ENCODE measurements around the gene PHLDA1.

DNA sequence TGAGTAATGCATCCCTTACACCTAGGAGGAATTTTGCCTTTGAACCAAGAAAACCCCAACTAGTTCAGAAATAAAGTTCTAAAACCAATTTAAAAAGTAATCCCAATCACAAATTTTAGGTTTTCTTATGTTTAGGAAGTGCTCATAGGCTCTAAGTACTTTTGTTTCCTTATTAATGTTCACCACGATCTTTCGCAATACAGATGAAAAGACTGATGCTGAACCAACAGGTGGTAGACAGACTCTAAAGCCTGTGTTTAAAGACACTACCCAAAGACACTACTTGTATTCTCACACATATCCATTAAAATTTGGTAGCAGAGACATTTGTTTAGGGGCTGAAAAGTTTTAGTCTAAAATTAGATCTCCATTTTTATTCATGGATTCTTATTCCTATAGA is 10.6 kb upstream of the PHLDA1 start:
- no peak for TF ChIP-seq ZNF556 (CRISPR knock-in tag; IDR thresholded peaks at IDR 0.05; ENCODE audit: borderline replicate concordance)
- TF ChIP-seq ZNF562 (CRISPR knock-in tag; IDR thresholded peaks at IDR 0.05; ENCODE audit: borderline replicate concordance), result no peak
